NCI-H446 (cell line): ENCODE measurements around the gene SAMD3.
"Not testable (repeated sequence)": the region's sequence is repeated elsewhere in the genome, so short reads cannot be mapped to it uniquely, and the experiment has no call there.

ENCODE experiments used
- DNase-seq, 2 experiments: peaks; one replicate each; lab custom pipeline; 2025; lab: John Stamatoyannopoulos, UW

Gene SAMD3

GRCh38 chr6:130129762-130130246, 92.9 kb downstream of the SAMD3 start:
- DNase-seq = no peak

GRCh38 chr6:130128326-130128725, 94.4 kb downstream of the SAMD3 start:
- DNase-seq = no peak

GRCh38 chr6:130127195-130127594, 95.6 kb downstream of the SAMD3 start:
- DNase-seq = no peak

- no peak for DNase-seq
Observed at GRCh38 chr6:130122243-130122642, 100.5 kb downstream of the SAMD3 start.

- DNase-seq = no peak
Observed at GRCh38 chr6:130120731-130121130, 102.0 kb downstream of the SAMD3 start.

GRCh38 chr6:130119211-130119610, 103.5 kb downstream of the SAMD3 start:
- no peak for DNase-seq

GRCh38 chr6:130118236-130118635, 104.5 kb downstream of the SAMD3 start:
- no peak for DNase-seq

GRCh38 chr6:130117187-130117701, 105.5 kb downstream of the SAMD3 start:
- not testable (repeated sequence) for DNase-seq

GRCh38 chr6:130116273-130116672, 106.5 kb downstream of the SAMD3 start:
- DNase-seq = no peak

- DNase-seq = no peak
Observed at GRCh38 chr6:130115036-130115435, 107.7 kb downstream of the SAMD3 start.

- DNase-seq = no peak
Observed at GRCh38 chr6:130113201-130113710, 109.5 kb downstream of the SAMD3 start.

- DNase-seq = no peak
Observed at GRCh38 chr6:130111031-130111430, 111.7 kb downstream of the SAMD3 start.

- no peak for DNase-seq
Observed at GRCh38 chr6:130107710-130108109, 115.0 kb downstream of the SAMD3 start.

- DNase-seq = no peak
Observed at GRCh38 chr6:130105996-130106704, 116.6 kb downstream of the SAMD3 start.

GRCh38 chr6:130099119-130099518, 123.6 kb downstream of the SAMD3 start:
- no peak for DNase-seq

- no peak for DNase-seq
Observed at GRCh38 chr6:130098317-130098716, 124.4 kb downstream of the SAMD3 start.
